ENCODE data around the gene BANP. TPM values are rescaled to one million over a fixed set of nuclear protein-coding genes. Genes with fewer than 3 reads are reported as not detected.

BANP gene
- total and polyA plus RNA-seq, 3 donors from 2014 or later = 25.3 to 60.2 (median 55.9) TPM

DNA sequence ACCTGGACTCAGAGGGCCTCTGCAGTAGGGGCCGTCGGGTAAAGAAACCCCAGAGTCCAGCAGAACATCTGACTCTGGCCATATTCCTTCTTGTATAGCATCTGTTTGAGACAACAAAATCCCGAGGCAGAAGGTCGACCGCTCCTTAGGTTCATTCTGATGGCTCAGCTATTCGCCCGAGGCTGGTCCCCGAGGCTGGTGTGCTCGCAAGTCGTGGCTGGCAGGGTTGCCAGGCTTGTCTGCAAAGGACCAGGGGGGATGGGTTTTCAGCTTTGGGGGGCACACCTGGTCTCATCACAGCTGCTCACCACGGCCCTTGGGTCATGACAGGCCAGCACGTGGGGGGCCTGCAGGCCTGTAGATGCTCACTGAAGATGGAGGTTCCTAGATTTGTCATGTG lies 119.1 kb downstream of the BANP start:
- DNase-seq = no peak
- intact Hi-C loops (cut with DNase I; ENCODE audit: low total_unique reads) = no loop called here
- 90 to 97% methylated on average over 10 to 12 of the region's 12 CpGs for WGBS, 2 donors

DNA sequence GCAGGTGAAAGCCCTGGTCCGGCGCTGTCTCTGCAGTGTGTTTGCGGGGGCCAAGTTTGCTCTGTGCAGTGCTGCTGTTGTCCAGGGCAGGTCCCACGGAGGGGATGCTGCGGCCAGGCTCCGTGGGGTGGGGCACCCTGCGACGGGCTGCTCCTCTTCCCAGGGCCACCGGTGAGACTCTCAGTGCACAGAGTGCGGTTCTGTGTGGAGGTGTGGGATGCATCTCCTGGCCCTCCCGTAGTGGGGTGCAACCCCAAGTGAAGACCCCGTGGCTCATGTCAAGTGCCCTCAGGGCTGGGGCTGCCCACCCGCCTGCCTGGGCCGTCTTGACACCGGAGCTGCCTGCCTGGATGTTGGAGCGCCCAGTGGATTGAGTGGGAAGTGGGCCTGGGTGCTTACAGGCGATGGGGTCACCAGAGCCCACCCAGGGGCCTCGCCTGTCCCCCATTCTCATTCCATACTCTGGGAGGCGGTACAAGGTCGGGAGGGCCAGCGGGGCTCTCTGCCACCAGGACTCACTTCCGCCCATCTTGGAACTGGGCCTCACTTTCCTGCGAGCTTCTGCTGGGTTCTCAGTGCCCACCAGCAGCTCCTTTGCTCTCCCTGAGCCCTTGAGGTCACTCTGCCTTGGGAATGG lies 119.9 kb downstream of the BANP start:
- WGBS, 2 donors = 92 to 95% methylated on average over 14 to 23 of the region's 23 CpGs
- intact Hi-C loops (cut with DNase I; ENCODE audit: low total_unique reads) = no loop called here
- TF ChIP-seq POLR2A (IDR thresholded peaks at IDR 0.05) (no peak), CTCF (IDR thresholded peaks at IDR 0.05) (no peak)

More for the DNA sequence above, 119.1 kb downstream of the BANP start:
- Histone ChIP-seq H3K27ac (no peak overlapping the region), H3K4me1 (no peaks in the 10 kb centered on the region), H3K4me3 (no peak overlapping the region), H3K27me3 (no peaks in the 10 kb centered on the region), H3K9me3 (no peaks in the 10 kb centered on the region), H3K36me3 (ENCODE audit: low read depth, missing control alignments) (no peaks in the 10 kb centered on the region)
- no peak for TF ChIP-seq CTCF (IDR thresholded peaks at IDR 0.05)
- no peak for TF ChIP-seq POLR2A (IDR thresholded peaks at IDR 0.05)

DNA sequence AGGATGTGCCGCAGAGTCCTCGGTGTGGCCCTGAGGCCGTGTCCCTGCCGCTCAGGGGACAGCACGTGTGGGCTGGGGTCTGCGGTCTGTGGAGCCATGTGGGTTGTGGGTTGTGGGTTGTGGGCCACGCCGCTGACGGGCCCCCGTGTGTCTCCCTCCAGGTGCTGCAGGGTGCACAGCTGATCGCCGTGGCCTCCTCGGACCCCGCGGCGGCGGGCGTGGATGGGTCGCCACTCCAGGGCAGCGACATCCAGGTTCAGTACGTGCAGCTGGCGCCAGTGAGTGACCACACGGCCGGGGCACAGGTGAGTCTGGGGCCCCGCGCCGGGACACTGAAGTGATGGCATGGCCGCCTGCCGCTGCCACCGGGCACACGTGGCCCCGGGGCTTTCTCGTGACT lies 120.7 kb downstream of the BANP start:
- no peaks in the 10 kb centered on the region for H3K27me3 ChIP-seq
- no peak for DNase-seq
- WGBS, 2 donors = 95 to 96% methylated on average over 17 to 32 of the region's 33 CpGs
- intact Hi-C loops (cut with DNase I; ENCODE audit: low total_unique reads) = no loop called here
- TF ChIP-seq CTCF (IDR thresholded peaks at IDR 0.05) = no peak
- TF ChIP-seq POLR2A (IDR thresholded peaks at IDR 0.05) = no peak
- H3K27ac ChIP-seq = no peak overlapping the region
- no peaks in the 10 kb centered on the region for H3K36me3 ChIP-seq (ENCODE audit: low read depth, missing control alignments)
- no peak overlapping the region for H3K4me3 ChIP-seq
- H3K4me1 ChIP-seq = no peaks in the 10 kb centered on the region
- no peaks in the 10 kb centered on the region for H3K9me3 ChIP-seq

More for the DNA sequence above, 119.9 kb downstream of the BANP start:
- H3K4me3 ChIP-seq = no peak overlapping the region
- no peaks in the 10 kb centered on the region for H3K27me3 ChIP-seq
- DNase-seq = no peak
- H3K27ac ChIP-seq = no peak overlapping the region
- H3K36me3 ChIP-seq (ENCODE audit: low read depth, missing control alignments) = no peaks in the 10 kb centered on the region
- H3K4me1 ChIP-seq = no peaks in the 10 kb centered on the region
- H3K9me3 ChIP-seq = no peaks in the 10 kb centered on the region

DNA sequence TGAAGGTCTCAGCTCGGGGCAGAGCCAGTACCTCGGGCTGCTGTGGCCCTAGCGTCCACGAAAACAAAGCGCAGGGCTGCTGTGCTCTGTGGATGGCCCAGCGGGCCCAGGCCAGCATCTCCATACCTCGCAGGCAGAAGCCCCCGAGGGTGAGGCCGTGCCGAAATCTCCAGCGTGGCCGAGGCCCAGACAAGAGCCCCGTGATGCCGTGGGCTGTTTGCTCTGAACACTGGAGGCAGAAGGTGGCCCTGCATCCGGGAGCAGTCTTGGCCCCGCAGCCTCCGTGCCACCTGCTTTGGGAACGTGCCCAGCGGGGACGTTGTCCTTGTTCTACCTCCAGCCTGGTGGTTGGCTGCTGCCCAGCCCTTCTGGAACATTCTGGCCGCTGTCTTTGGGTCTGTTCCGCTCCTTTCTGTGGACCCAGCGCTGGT lies 121.4 kb downstream of the BANP start:
- no peaks in the 10 kb centered on the region for H3K27me3 ChIP-seq
- H3K4me1 ChIP-seq = no peaks in the 10 kb centered on the region
- intact Hi-C loops (cut with DNase I; ENCODE audit: low total_unique reads) = no loop called here
- no peak overlapping the region for H3K27ac ChIP-seq
- WGBS, 2 donors = 83 to 88% methylated on average over 6 to 23 of the region's 23 CpGs
- no peak for DNase-seq
- no peak overlapping the region for H3K4me3 ChIP-seq
- TF ChIP-seq CTCF (IDR thresholded peaks at IDR 0.05) = no peak
- TF ChIP-seq POLR2A (IDR thresholded peaks at IDR 0.05) = no peak
- no peaks in the 10 kb centered on the region for H3K36me3 ChIP-seq (ENCODE audit: low read depth, missing control alignments)
- H3K9me3 ChIP-seq = no peaks in the 10 kb centered on the region

DNA sequence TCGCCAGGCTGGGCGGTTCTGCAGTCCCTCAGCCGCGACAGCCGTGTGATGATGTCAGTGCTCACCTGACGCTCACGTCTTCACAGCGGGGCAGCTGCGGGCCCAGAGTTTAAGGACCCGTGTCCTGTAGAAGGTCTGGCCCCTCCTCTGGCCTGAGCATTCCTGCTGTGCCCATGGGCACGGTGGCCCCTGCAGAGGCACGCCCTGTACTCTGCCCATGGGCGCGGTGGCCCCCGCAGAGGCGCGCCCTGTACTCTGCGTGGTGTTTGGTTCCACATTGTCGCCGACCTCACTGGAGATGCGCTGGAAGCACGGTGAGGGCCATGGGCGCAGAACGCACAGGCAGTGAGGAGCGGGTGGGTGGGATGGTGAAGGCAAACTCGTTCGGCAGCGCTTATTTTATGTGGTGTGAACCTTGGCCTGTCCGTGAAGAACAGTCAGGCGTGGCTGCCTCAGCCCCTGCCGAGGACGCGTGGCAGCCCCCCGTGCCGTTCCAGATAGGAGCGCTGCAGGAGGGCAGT lies 122.0 kb downstream of the BANP start:
- no peak for DNase-seq
- Histone ChIP-seq H3K27ac (no peak overlapping the region), H3K27me3 (no peaks in the 10 kb centered on the region), H3K4me1 (no peaks in the 10 kb centered on the region), H3K9me3 (no peaks in the 10 kb centered on the region), H3K4me3 (no peak overlapping the region), H3K36me3 (ENCODE audit: low read depth, missing control alignments) (no peaks in the 10 kb centered on the region)
- intact Hi-C loops (cut with DNase I; ENCODE audit: low total_unique reads) = no loop called here
- TF ChIP-seq CTCF (IDR thresholded peaks at IDR 0.05) = no peak
- TF ChIP-seq POLR2A (IDR thresholded peaks at IDR 0.05) = no peak
- 94 to 95% methylated on average over 34 of the region's 36 CpGs for WGBS, 2 donors
